ENCODE results near the gene LMO3.
A peak's percentile ranks its signal among the peaks of the same experiment; 100 is the strongest.
"Not testable (repeated sequence)": the region's sequence is repeated elsewhere in the genome, so short reads cannot be mapped to it uniquely, and the experiment has no call there.

The LMO3 gene

DNA sequence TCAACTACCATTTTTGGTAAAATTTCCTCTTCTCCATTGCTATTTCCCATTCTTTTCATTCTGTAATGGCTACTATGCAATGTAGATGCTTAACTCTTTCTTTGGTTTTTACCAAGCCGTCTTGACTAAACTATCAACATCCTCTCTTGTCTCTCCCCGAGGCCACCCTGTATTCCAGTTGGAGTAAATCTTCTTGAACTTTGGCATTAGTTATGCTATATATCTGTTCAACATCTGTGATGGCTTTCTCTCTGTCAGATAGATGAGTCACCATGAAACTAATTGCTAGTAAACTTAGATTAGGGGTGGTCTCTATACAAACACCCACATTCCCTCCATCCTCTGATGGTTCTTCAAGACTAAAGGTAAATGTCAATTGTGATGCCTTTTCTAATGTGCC, 63.4 kb downstream of the LMO3 start:
- DNase-seq (ENCODE audit: low spot score) = no peak

DNA sequence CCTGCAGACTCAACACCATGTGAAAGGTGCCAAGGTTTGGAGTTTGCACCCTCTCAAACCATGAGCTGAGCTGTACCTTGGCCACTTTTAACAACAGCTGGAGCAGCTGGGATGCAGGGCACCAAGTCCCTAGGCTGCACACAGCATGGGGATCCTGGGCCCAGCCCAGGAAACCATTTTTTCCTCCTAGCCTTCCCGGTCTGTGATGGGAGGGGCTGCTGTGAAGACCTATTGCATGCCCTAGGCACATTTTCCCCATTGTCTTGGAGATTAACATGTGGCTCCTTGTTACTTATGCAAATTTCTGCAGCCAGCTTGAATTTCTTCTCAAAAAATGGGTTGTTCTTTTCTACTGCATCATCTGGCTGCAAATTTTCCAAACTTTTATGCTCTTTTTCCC, 68.3 kb downstream of the LMO3 start:
- DNase-seq (ENCODE audit: low spot score) = not testable (repeated sequence)

DNA sequence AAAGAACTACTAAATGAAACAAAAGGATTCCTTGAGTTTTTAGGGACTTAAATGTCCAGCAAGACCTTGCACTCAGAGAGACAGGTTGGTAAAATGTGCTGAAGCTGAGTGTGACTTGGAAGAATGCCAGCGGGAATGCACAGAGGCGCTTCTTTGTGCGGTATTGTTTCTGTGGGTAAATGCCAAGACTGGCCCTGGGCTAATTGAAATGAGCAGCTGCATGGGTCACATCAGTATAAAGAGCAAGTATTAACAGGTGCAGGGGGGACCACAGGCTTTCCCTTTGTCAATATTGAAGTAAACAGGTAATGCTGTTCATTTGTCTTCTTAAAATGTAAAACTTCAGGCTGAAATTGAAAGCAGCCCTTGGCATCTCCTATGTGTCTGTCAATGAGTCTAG, 74.3 kb downstream of the LMO3 start:
- no peak for DNase-seq (ENCODE audit: low spot score)

DNA sequence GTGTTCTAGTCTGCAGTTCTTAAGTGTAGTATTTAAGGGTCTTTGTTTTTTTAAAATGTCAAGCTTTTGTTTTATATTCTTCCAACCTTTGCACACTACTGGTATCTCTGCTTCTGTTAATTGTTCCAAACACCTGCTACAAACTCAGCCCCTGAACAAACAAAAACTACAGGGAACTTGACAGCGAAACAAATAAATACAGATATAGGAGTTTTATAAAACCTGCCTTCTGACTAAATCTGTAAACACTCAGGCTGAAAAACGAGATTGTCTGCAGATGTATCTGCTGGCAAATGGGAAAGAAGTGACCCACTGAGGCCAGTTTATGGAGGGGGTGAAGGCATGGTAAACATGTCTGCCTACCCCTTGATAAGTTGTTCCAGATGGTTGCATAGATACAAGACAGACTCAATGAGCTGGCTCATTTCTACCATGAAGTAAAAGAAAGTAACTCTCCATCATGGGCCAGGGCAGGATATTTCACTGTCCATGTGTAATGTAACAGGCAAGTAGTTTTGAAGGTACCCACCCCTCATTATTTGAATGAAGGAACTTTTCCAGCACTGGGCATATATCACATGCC, 75.6 kb downstream of the LMO3 start:
- no peak for DNase-seq (ENCODE audit: low spot score)

DNA sequence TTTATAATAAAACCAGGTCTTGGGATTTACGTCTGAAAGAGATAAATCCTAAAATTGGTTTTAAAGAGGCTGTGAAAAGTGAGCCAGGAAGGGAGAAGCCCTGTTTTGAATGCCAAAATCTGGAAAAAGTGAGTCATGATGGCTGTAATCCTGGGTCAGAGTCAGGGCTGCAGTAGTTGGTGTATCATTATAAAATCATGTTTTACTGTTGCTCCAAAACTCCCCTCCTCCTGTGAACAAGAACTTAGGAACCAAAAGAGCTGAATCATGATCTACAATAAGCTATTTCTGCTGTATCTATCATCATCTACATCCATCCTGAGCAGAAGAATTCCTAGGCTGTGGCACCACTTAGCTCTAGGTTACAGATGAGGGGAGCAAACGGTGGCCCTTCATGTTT, 79.3 kb downstream of the LMO3 start:
- peak; percentile 1 for DNase-seq (ENCODE audit: low spot score)

DNA sequence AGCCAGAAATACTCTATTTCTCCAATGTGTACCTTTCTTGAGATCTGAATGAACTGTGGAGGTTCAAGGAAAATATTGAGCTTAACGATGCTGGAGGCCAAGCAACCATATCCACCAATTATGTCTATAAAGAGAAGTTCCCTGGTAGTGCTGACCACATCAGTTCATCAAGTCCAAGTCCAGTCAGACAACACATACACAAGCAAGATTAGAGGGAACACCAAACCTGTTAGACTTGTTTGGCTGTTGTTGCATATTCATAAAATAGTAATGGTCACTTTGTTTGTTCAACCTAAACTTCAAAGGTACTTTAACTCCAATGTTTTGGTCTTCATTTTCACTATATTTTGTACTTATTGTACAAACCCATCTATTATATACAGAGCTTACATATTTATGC, 81.6 kb downstream of the LMO3 start:
- no peak for DNase-seq (ENCODE audit: low spot score)

DNA sequence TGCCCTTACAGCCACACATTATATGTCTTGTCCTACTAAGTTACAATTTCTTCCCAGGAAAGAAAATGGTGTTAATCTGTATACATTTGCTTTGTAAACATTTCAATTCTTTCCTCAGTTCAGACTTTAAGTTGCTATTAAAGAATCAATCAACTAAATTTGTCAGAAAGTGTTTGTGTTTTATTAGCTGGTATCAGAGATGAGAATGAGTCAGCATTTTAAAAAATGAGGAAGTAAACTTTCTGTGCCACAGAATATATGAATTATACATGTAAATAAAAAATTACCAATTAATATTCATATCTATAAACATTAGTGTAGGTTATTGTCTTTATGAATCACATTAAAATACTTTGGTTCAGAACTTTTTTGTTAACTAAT, 82.0 kb downstream of the LMO3 start:
- DNase-seq (ENCODE audit: low spot score) = no peak

DNA sequence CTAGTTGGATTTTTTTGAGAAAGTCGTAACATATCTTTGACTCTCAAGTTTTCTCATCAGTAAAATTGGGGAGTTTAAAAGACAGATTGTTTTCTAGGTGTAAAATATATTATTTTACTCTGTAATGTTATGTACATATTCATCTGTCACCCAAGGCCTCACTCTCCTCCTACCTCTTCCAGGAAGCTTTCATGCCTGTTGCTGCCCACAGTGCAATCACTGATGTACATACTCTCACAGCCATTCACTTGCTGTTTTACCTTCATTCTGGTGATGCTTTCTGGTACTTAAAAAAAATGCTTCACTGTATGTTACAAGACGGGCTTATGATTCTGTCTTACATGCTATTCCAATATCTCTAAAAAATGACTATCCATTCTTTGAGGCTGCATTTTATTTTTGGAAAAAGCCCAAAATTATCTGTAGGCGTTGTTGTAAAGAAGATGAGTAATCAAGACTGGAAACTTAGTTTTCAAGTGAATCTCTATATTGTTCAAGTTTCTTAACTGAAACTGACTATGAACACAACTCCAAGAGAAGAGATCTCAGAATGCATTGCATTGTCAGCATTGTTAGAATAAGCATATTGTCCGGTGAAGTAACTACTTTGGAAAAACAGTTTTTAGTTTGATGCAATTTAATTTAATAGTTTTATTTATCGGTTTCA, 82.5 kb downstream of the LMO3 start:
- DNase-seq (ENCODE audit: low spot score) = no peak

DNA sequence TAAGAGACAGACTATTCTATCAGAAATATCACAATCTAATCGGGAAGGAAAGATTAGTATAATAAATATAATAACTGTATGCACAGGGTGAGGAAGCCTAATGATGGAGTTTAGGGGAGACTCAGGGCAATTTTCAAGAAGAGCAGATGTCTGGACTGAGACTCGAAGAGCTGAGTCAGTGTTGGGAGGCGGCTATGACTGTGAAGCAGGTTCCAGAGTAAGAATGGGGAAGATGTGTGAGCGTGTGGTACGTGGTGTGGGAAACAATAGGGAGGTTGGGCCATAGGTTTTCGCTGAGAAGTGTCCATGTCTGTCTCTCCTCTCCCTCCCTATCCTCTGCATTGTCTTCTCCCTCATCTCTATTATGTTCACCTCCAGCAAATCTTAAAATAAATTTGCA, 85.6 kb downstream of the LMO3 start:
- DNase-seq (ENCODE audit: low spot score) = no peak

DNA sequence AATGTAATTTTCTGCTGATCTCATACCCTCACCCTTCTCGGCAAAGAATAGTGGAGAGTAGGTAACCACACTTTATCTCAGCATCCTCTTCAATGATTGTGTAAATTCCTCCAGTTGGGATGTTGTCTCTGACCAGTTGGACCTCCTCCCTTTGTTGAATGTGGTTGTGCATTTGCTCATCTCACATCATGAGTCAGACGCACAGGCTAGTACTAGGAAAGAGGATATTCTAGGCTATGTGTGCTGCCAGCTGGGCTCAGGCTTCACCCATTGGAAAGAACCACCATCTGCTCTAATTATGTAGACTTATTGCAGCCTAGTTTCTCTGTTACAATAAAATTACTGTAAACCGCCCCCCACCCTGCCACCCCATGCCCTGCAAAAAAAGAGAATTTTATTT, 90.3 kb downstream of the LMO3 start:
- no peak for DNase-seq (ENCODE audit: low spot score)

DNA sequence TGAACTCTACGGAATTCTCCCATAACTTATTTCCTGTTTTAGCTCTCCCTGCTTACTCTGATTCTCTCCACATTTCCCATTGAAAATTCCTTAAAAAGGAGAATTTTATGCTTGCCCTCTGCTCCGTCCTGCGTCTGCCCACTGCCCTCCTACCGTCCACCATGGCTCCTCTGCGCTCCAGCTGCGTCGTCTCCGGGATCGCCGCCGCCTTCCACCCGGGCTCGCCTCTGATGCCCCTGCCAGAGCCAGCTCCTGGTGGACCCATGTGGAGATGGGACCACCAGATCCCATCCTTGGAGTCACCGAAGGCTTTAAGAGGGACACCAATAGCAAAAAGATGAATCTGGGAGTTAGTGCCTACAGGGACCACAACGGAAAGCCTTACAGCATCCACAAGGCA, 92.7 kb downstream of the LMO3 start:
- no peak for DNase-seq (ENCODE audit: low spot score)

DNA sequence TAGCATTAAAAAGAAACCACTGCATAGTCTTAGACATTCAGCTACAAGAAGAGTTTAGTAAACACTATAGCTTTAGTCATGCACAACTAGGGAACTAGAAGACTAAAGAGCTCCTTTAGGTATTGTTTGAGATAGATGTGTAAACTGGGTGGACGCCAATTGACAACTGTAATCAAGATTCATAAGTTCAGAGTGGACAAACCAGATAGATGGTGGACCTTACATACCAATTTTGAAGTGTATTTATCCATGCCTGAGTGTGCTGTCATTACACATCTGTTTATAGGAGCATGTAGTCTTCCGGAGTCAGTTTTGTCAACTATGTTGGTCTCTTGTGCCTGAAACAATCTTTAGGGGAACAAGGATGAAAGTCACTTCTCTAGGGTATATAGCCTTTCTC, 96.6 kb downstream of the LMO3 start:
- DNase-seq (ENCODE audit: low spot score) = no peak

DNA sequence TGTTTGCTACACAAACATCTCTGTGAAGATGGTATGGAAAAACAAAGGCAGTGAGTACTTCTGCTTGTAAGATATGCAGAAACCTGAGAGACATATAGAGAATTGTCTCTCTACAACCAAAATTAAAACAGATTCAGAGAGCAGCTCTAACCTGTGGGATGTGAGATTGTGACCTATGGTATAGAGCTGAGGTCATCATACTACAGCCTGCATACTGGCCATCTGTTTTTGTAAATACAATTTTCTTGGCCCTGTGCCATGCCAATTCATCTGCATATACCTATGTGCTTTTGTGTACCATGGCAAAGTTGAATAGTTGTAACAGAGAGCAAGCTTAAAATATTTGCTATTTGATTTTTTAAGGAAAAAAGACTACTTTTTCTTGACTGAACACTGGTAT, 99.6 kb downstream of the LMO3 start:
- no peak for DNase-seq (ENCODE audit: low spot score)

DNA sequence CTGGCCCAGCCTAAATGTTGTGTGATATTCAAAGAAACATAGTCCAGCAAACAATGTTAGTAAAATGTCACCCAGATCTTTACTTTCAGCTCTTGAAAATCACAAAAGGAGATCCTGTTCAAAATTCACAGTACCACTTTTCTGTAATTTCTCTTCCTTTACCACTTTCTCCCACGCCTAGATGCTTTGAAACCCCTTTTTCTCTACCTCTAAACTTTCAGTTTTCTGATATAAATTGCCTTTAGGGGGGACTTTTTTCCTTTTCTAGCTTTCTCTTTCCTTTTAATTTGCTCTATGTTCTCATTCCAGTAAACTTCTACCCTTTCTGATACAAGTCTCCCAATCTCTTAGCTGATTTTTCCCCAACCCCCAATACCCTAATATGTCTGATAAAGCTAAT, 101.8 kb downstream of the LMO3 start:
- no peak for DNase-seq (ENCODE audit: low spot score)

DNA sequence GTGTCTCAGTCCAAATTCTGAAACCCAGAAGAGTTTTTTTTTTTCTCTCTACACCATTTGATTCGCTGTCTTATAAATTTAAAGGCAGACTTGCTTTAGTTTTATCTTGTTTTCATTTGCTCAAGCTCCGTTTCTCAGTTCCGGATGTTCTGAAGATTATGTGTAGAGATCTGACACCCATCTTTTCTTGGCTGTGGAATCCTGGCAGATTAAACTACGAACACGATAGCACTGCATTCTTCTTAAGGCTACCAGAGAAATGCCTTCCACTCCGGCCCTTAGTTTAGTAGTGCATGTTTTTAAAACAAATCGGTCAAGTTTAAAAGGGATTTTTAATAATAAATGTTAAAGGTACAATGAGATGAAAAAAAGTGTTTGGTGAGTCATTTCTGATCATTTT, 106.4 kb downstream of the LMO3 start:
- DNase-seq (ENCODE audit: low spot score) = no peak

All from hepatic stellate cell (primary cell).